Measurements from ENCODE around the gene PODNL1.

DNA sequence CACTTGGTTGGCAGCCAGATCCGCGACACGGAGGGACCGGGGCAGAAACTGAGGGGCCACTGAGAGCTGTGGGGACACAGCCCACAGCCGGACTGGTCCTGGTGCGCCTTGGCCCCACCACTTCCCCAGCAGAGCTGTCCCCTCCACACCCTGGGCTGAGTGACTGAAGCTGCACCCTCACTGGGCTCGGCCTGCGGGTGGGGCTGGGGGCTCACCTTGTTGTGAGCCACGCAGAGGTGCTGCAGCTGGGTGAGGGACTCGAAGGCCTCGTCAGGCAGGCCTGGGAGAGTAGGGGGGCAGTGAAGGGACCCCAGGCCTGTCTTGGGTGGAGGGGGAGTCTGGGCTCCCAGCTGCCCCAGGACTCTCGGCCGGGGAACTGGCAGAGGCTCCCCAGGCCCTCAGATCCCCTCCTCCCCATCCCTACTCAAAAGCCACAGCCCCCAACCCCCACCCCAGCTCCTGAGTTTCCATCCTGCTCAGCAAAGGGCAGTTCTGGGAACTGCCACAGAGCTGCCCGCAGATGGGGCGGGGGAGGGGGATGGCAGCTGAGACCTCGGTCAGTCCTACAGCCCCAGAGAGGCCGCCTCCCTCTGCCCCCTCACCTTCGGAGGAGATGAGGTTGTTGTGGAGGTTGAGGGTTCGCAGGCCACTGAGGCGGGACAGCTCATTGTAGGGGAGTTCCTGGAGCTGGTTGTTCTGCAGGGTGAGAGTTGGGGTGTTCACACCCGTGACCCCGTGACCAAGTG lies 2.3 kb downstream of the PODNL1 start:
- TF ChIP-seq CTCF (IDR thresholded peaks at IDR 0.05) (no peak), POLR2A (IDR thresholded peaks at IDR 0.05) (no peak)
